AG09309 (cell line): Measurements from ENCODE around the gene SDK2.

ENCODE experiments used
- DNase-seq: peaks from one replicate; pipeline ENCODE4 v3.0.0-alpha.2; 2010; ENCODE audit warnings: low read depth
- H3K4me3 ChIP-seq: 2 replicates; pipeline ENCODE4 v1.5.1; 2011; ENCODE audit warnings: mild to moderate bottlenecking, low read depth, low read length, moderate library complexity; ENCODE audit not compliant: control insufficient read depth
- CTCF ChIP-seq: IDR thresholded peaks from 2 replicates; pipeline ENCODE4 v1.5.1; 2011; ENCODE audit warnings: mild to moderate bottlenecking, low read depth, low read length, inconsistent platforms; ENCODE audit not compliant: insufficient read depth, control insufficient read depth; ENCODE audit errors: missing control alignments

SDK2 gene

GRCh38 chr17:73437826-73438225 is 206.4 kb downstream of the SDK2 start:
- DNase-seq = no peak
- H3K4me3 ChIP-seq = no peak overlapping the region
- no peak for TF ChIP-seq CTCF

- no peak for DNase-seq
- no peak for TF ChIP-seq CTCF
- H3K4me3 ChIP-seq = no peak overlapping the region
These were observed 207.3 kb downstream of the SDK2 start for GRCh38 chr17:73436954-73437353.

- no peak for TF ChIP-seq CTCF
- no peak for DNase-seq
- no peak overlapping the region for H3K4me3 ChIP-seq
These were observed 208.8 kb downstream of the SDK2 start for GRCh38 chr17:73435412-73435811.

- no peak for DNase-seq
- TF ChIP-seq CTCF = no peak
- H3K4me3 ChIP-seq = no peak overlapping the region
These were observed 210.1 kb downstream of the SDK2 start for GRCh38 chr17:73434154-73434553.

- TF ChIP-seq CTCF = no peak
- no peak for DNase-seq
- H3K4me3 ChIP-seq = no peak overlapping the region
These were observed 210.7 kb downstream of the SDK2 start for GRCh38 chr17:73433501-73433900.

- no peak overlapping the region for H3K4me3 ChIP-seq
- DNase-seq = no peak
- TF ChIP-seq CTCF = no peak
These were observed 211.5 kb downstream of the SDK2 start for GRCh38 chr17:73432624-73433190.
